ENCODE results near the gene TBX15.

The TBX15 gene

DNA sequence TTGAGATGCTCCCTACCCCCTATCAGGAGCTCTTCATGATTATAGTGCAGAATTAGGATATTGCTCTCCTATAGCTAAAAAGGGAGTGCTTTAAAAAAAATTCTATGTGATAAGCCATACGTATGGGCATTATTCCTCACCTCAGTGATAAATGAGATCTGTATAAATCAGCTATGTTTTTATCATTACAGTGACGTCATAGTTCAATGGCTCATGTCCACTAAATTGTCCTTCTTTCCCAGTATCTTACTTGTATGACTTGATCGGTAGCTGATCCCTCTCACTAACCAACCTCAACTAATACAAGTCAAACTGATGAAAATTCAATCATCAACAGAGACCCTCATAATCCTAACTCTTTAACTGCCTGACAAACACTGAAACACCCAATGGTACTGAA is 93.3 kb downstream of the TBX15 start:
- TF ChIP-seq OSR1 (CRISPR knock-in tag; IDR thresholded peaks at IDR 0.05) (no peak), ZNF70 (CRISPR knock-in tag; IDR thresholded peaks at IDR 0.05) (no peak), PPARA (CRISPR knock-in tag; IDR thresholded peaks at IDR 0.05; ENCODE audit: borderline replicate concordance) (no peak), RARB (CRISPR knock-in tag; IDR thresholded peaks at IDR 0.05) (no peak)
- TF ChIP-seq, protein P1, sequence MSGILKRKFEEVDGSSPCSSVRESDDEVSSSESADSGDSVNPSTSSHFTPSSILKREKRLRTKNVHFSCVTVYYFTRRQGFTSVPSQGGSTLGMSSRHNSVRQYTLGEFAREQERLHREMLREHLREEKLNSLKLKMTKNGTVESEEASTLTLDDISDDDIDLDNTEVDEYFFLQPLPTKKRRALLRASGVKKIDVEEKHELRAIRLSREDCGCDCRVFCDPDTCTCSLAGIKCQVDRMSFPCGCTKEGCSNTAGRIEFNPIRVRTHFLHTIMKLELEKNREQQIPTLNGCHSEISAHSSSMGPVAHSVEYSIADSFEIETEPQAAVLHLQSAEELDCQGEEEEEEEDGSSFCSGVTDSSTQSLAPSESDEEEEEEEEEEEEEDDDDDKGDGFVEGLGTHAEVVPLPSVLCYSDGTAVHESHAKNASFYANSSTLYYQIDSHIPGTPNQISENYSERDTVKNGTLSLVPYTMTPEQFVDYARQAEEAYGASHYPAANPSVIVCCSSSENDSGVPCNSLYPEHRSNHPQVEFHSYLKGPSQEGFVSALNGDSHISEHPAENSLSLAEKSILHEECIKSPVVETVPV (CRISPR knock-in tag; IDR thresholded peaks at IDR 0.05): no peak
- TF ChIP-seq, protein P2, sequence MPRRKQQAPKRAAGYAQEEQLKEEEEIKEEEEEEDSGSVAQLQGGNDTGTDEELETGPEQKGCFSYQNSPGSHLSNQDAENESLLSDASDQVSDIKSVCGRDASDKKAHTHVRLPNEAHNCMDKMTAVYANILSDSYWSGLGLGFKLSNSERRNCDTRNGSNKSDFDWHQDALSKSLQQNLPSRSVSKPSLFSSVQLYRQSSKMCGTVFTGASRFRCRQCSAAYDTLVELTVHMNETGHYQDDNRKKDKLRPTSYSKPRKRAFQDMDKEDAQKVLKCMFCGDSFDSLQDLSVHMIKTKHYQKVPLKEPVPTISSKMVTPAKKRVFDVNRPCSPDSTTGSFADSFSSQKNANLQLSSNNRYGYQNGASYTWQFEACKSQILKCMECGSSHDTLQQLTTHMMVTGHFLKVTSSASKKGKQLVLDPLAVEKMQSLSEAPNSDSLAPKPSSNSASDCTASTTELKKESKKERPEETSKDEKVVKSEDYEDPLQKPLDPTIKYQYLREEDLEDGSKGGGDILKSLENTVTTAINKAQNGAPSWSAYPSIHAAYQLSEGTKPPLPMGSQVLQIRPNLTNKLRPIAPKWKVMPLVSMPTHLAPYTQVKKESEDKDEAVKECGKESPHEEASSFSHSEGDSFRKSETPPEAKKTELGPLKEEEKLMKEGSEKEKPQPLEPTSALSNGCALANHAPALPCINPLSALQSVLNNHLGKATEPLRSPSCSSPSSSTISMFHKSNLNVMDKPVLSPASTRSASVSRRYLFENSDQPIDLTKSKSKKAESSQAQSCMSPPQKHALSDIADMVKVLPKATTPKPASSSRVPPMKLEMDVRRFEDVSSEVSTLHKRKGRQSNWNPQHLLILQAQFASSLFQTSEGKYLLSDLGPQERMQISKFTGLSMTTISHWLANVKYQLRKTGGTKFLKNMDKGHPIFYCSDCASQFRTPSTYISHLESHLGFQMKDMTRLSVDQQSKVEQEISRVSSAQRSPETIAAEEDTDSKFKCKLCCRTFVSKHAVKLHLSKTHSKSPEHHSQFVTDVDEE (CRISPR knock-in tag; IDR thresholded peaks at IDR 0.05): no peak
- no peak for ATAC-seq

DNA sequence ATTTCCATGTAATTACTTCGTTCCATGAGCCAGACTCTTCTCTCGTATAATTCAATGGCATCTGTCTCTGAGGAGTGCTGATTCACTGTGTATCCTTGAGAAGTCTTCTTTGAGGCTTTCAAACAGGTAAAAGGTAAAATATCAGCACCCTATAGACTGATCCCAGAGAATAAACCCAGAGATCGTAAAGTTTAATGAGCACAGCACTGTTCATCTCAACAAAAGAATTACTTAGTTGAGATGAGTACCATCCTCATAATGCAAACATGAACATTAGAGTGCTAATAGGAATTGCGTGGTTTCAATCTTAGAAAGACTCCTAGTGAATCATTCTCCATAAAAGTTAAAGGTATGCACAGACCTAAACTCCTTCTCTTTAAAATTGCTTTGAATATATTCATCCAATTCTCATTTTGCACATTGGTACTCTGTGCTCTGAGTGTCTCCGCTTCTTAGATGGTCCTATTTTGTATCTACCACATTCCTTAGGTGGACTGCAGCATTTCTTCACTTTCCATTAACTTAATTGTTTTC is 97.2 kb downstream of the TBX15 start:
- TF ChIP-seq TCF4 (CRISPR knock-in tag; IDR thresholded peaks at IDR 0.05; ENCODE audit: borderline replicate concordance) (no peak), ISL1 (CRISPR knock-in tag; IDR thresholded peaks at IDR 0.05) (no peak), ZC3H10 (CRISPR knock-in tag; IDR thresholded peaks at IDR 0.05) (no peak), ZNF565 (CRISPR knock-in tag; conservative IDR thresholded peaks at IDR 0.05; ENCODE audit: low read depth) (no peak), RARB (CRISPR knock-in tag; IDR thresholded peaks at IDR 0.05) (no peak), ARNTL (CRISPR knock-in tag; IDR thresholded peaks at IDR 0.05; ENCODE audit: borderline replicate concordance, low read depth) (no peak), ZFP30 (CRISPR knock-in tag; IDR thresholded peaks at IDR 0.05) (no peak), BACH2 (CRISPR knock-in tag; IDR thresholded peaks at IDR 0.05; ENCODE audit: borderline replicate concordance) (no peak), CSDC2 (CRISPR knock-in tag; IDR thresholded peaks at IDR 0.05) (no peak), ESRRG (CRISPR knock-in tag; IDR thresholded peaks at IDR 0.05) (no peak), TOX (CRISPR knock-in tag; IDR thresholded peaks at IDR 0.05; ENCODE audit: borderline replicate concordance) (no peak), ZNF8 (CRISPR knock-in tag; IDR thresholded peaks at IDR 0.05) (no peak), GLIS3 (CRISPR knock-in tag; IDR thresholded peaks at IDR 0.05) (no peak)
- TF ChIP-seq, protein P3, sequence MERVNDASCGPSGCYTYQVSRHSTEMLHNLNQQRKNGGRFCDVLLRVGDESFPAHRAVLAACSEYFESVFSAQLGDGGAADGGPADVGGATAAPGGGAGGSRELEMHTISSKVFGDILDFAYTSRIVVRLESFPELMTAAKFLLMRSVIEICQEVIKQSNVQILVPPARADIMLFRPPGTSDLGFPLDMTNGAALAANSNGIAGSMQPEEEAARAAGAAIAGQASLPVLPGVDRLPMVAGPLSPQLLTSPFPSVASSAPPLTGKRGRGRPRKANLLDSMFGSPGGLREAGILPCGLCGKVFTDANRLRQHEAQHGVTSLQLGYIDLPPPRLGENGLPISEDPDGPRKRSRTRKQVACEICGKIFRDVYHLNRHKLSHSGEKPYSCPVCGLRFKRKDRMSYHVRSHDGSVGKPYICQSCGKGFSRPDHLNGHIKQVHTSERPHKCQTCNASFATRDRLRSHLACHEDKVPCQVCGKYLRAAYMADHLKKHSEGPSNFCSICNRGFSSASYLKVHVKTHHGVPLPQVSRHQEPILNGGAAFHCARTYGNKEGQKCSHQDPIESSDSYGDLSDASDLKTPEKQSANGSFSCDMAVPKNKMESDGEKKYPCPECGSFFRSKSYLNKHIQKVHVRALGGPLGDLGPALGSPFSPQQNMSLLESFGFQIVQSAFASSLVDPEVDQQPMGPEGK (CRISPR knock-in tag; IDR thresholded peaks at IDR 0.05; ENCODE audit: borderline replicate concordance): no peak
- TF ChIP-seq, protein P4, sequence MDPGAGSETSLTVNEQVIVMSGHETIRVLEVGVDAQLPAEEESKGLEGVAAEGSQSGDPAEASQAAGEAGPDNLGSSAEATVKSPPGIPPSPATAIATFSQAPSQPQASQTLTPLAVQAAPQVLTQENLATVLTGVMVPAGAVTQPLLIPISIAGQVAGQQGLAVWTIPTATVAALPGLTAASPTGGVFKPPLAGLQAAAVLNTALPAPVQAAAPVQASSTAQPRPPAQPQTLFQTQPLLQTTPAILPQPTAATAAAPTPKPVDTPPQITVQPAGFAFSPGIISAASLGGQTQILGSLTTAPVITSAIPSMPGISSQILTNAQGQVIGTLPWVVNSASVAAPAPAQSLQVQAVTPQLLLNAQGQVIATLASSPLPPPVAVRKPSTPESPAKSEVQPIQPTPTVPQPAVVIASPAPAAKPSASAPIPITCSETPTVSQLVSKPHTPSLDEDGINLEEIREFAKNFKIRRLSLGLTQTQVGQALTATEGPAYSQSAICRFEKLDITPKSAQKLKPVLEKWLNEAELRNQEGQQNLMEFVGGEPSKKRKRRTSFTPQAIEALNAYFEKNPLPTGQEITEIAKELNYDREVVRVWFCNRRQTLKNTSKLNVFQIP (CRISPR knock-in tag; IDR thresholded peaks at IDR 0.05; ENCODE audit: borderline replicate concordance, low read depth): no peak
- TF ChIP-seq, protein P5, sequence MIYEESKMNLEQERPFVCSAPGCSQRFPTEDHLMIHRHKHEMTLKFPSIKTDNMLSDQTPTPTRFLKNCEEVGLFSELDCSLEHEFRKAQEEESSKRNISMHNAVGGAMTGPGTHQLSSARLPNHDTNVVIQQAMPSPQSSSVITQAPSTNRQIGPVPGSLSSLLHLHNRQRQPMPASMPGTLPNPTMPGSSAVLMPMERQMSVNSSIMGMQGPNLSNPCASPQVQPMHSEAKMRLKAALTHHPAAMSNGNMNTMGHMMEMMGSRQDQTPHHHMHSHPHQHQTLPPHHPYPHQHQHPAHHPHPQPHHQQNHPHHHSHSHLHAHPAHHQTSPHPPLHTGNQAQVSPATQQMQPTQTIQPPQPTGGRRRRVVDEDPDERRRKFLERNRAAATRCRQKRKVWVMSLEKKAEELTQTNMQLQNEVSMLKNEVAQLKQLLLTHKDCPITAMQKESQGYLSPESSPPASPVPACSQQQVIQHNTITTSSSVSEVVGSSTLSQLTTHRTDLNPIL (CRISPR knock-in tag; IDR thresholded peaks at IDR 0.05; ENCODE audit: low read depth): no peak
- ATAC-seq: no peak

DNA sequence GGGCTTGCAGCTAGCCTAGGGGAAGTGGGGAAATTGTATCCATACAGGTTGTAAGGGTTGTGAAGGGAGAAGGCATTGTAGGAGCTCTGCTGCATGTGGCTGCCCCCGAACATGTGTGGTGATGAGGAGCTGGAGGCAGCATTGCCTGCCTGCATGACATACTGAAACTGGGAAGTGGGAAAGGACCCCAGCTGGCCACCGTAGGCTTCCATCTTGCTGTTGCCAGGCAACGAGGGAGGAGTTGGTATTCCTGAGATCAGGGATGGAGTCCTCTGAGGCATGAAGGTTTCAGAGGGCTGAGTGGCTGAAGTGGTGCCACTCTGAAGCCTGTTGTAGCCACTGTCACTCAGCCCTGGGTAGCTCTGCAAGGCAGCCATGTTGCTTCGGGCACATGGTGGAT is 103.2 kb downstream of the TBX15 start:
- ATAC-seq: no peak
- TF ChIP-seq ZC3H10 (CRISPR knock-in tag; IDR thresholded peaks at IDR 0.05) (no peak), ZNF70 (CRISPR knock-in tag; IDR thresholded peaks at IDR 0.05) (no peak), SNAI2 (CRISPR knock-in tag; IDR thresholded peaks at IDR 0.05) (no peak), RARB (CRISPR knock-in tag; IDR thresholded peaks at IDR 0.05) (no peak), TOX (CRISPR knock-in tag; IDR thresholded peaks at IDR 0.05; ENCODE audit: borderline replicate concordance) (no peak), BACH2 (CRISPR knock-in tag; IDR thresholded peaks at IDR 0.05; ENCODE audit: borderline replicate concordance) (no peak), ZNF8 (CRISPR knock-in tag; IDR thresholded peaks at IDR 0.05) (no peak), ISL1 (CRISPR knock-in tag; IDR thresholded peaks at IDR 0.05) (no peak), ARNTL (CRISPR knock-in tag; IDR thresholded peaks at IDR 0.05; ENCODE audit: borderline replicate concordance, low read depth) (no peak), PPARA (CRISPR knock-in tag; IDR thresholded peaks at IDR 0.05; ENCODE audit: borderline replicate concordance) (no peak), ESRRG (CRISPR knock-in tag; IDR thresholded peaks at IDR 0.05) (no peak), OSR1 (CRISPR knock-in tag; IDR thresholded peaks at IDR 0.05) (no peak)
- TF ChIP-seq, protein P1 (CRISPR knock-in tag; IDR thresholded peaks at IDR 0.05): no peak
- TF ChIP-seq, protein P3 (CRISPR knock-in tag; IDR thresholded peaks at IDR 0.05; ENCODE audit: borderline replicate concordance): no peak
- TF ChIP-seq, protein P4 (CRISPR knock-in tag; IDR thresholded peaks at IDR 0.05; ENCODE audit: borderline replicate concordance, low read depth): no peak
